NCI-H446 (cell line): ENCODE results near the gene TMEM121B.
"Not testable (repeated sequence)": the region's sequence is repeated elsewhere in the genome, so short reads cannot be mapped to it uniquely, and the experiment has no call there.

ENCODE experiments used
- DNase-seq, 2 experiments: peaks; one replicate each; lab custom pipeline; 2025; lab: John Stamatoyannopoulos, UW

The TMEM121B gene

GRCh38 chr22:17121233-17122195 is at the start of gene TMEM121B:
Gene TMEM121B (minus strand): TSS chr22:17121360. CDS start chr22:17121127, 233 bp downstream.
- DNase-seq, result peak; percentile 75 to 90

- peak in 1 of 2 experiments; percentile 30 for DNase-seq
Measured at GRCh38 chr22:17167486-17167885, 46.3 kb upstream of the TMEM121B start.

- no peak for DNase-seq
Measured at GRCh38 chr22:17164392-17165024, 43.3 kb upstream of the TMEM121B start.

GRCh38 chr22:17162731-17163130 is 41.6 kb upstream of the TMEM121B start:
- DNase-seq, result no peak

GRCh38 chr22:17161991-17162390 is 40.8 kb upstream of the TMEM121B start:
- DNase-seq, result no peak

GRCh38 chr22:17159504-17159951 is 38.4 kb upstream of the TMEM121B start:
- DNase-seq, result peak in 1 of 2 experiments; percentile 45

- peak; percentile 60 to 94 for DNase-seq
Measured at GRCh38 chr22:17158568-17159503, 37.7 kb upstream of the TMEM121B start, which contains the start of gene HDHD5. Gene HDHD5 (minus strand): TSS chr22:17159277. CDS start chr22:17159251, 26 bp downstream.

- no peak for DNase-seq
Measured at GRCh38 chr22:17158176-17158567, 37.0 kb upstream of the TMEM121B start.

GRCh38 chr22:17157714-17158113 is 36.6 kb upstream of the TMEM121B start:
- no peak for DNase-seq

- DNase-seq, result no peak
Measured at GRCh38 chr22:17155941-17156340, 34.8 kb upstream of the TMEM121B start.

GRCh38 chr22:17152971-17153370 is 31.8 kb upstream of the TMEM121B start:
- no peak for DNase-seq

GRCh38 chr22:17152340-17152739 is 31.2 kb upstream of the TMEM121B start:
- DNase-seq, result no peak

GRCh38 chr22:17149076-17149815 is 28.1 kb upstream of the TMEM121B start:
- DNase-seq, result no peak

GRCh38 chr22:17147458-17147857 is 26.3 kb upstream of the TMEM121B start:
- not testable (repeated sequence) for DNase-seq

- DNase-seq, result no peak
Measured at GRCh38 chr22:17145021-17145680, 24.0 kb upstream of the TMEM121B start.

GRCh38 chr22:17143826-17144225 is 22.7 kb upstream of the TMEM121B start:
- no peak for DNase-seq

- DNase-seq, result no peak
Measured at GRCh38 chr22:17143101-17143500, 21.9 kb upstream of the TMEM121B start.

GRCh38 chr22:17140826-17141766 is 19.9 kb upstream of the TMEM121B start:
- DNase-seq, result no peak

- no peak for DNase-seq
Measured at GRCh38 chr22:17140022-17140421, 18.9 kb upstream of the TMEM121B start.
